K562 (cell line): Measurements from ENCODE around the gene HAUS5. TPM values are rescaled to one million over a fixed set of nuclear protein-coding genes. Genes with fewer than 3 reads are reported as not detected.

Experiments
- ATAC-seq: fragments of 200-7000 bp; cut with Tn5 transposase; 3 replicates; pipeline ENCODE4 v1.9.1; 2020; ENCODE audit warnings: moderate library complexity
- BruUV-seq: library from RNA; stranded (reverse); fragments of 400-500 nt; replicated peaks from 2 replicates; lab custom pipeline; 2021; lab: Mats Ljungman, UMichigan
- CTCF ChIA-PET: fragments of 300-600 bp; formaldehyde crosslinking; extraction: SDS; loops from one replicate; lab custom pipeline; 2021; ENCODE audit warnings: low intra/inter-chr PET ratio; lab: Yijun Ruan, JAX
- POLR2A ChIA-PET: fragments of 300-600, 350-650 bp; sonication (Branson Sonifier 250); formaldehyde crosslinking; extraction: SDS; loops from one replicate; lab custom pipeline; 2021; ENCODE audit warnings: antibody characterized with exemption, inconsistent platforms; lab: Yijun Ruan, JAX
- DNase-seq, 4 experiments: peaks; one replicate each; pipeline versions ENCODE4 v3.0.0 to v3.0.0-alpha.2; 2011 to 2018; ENCODE audit warnings: low spot score in 3 of 4, mixed read lengths in 3 of 4; ENCODE audit errors: extremely low read depth in 1 of 4
- FAIRE-seq: peaks from 2 replicates; lab custom pipeline; 2011; peaks lifted over from hg19 to GRCh38; lab: Jason Lieb, UNC
- H2AFZ ChIP-seq: 2 replicates; pipeline ENCODE4 v1.6.0; 2011; ENCODE audit warnings: low read depth, low read length, control low read depth, inconsistent platforms
- H3K27ac ChIP-seq: fragments of 200-600 bp; 3 replicates; pipeline ENCODE4 v1.8.0; 2011; ENCODE audit warnings: low read depth, mild to moderate bottlenecking, control low read depth, inconsistent platforms, low read length, moderate library complexity, mixed read lengths; ENCODE audit errors: extremely low read depth
- H3K27me3 ChIP-seq, 2 experiments: fragments of 300-600 bp in 1 of 2; 2 replicates in 1 of 2; 3 replicates in 1 of 2; pipeline versions ENCODE4 v1.6.0 to v1.8.0; 2011; ENCODE audit warnings: inconsistent platforms in 2 of 2, low read length in 2 of 2, mild to moderate bottlenecking in 1 of 2, mixed read lengths in 1 of 2, moderate library complexity in 1 of 2; ENCODE audit not compliant: control insufficient read depth in 2 of 2, insufficient read depth in 2 of 2
- H3K36me3 ChIP-seq: fragments of 300-600 bp; 3 replicates; pipeline ENCODE4 v1.8.0; 2011; ENCODE audit warnings: mild to moderate bottlenecking, low read length, inconsistent platforms; ENCODE audit not compliant: control insufficient read depth, insufficient read depth
- H3K4me1 ChIP-seq, 2 experiments: fragments of 200-600 bp in 1 of 2; replicated peaks in 1 of 2; 2 replicates in 1 of 2; 3 replicates in 1 of 2; pipeline versions ENCODE4 v1.5.1 to v1.8.0; 2011; ENCODE audit warnings: inconsistent platforms in 2 of 2, low read length in 2 of 2, mild to moderate bottlenecking in 1 of 2, mixed read lengths in 1 of 2, moderate library complexity in 1 of 2; ENCODE audit not compliant: control insufficient read depth in 2 of 2, insufficient read depth in 2 of 2
- H3K4me2 ChIP-seq: 2 replicates; pipeline ENCODE4 v1.6.1; 2011; ENCODE audit warnings: low read length, control low read depth, inconsistent platforms, mixed read lengths; ENCODE audit not compliant: insufficient read depth
- H3K4me3 ChIP-seq: fragments of 200-600 bp; sonication (generic), shearing (Covaris generic); 2 replicates; pipeline ENCODE4 v1.5.1; 2016; ENCODE audit warnings: control low read depth, inconsistent platforms
- H3K79me2 ChIP-seq: fragments of 200-600 bp; 3 replicates; pipeline ENCODE4 v1.8.0; 2011; ENCODE audit warnings: low read length, inconsistent platforms; ENCODE audit not compliant: control insufficient read depth, insufficient read depth
- H3K9ac ChIP-seq, 2 experiments: 2 replicates each; pipeline versions ENCODE4 v1.6.0 to v1.6.1; 2011; ENCODE audit warnings: low read depth in 2 of 2, low read length in 2 of 2, control low read depth in 1 of 2, inconsistent platforms in 1 of 2, mild to moderate bottlenecking in 1 of 2, mixed read lengths in 1 of 2; ENCODE audit not compliant: insufficient read depth in 1 of 2
- H3K9me1 ChIP-seq: one replicate; pipeline ENCODE4 v1.6.0; 2011; ENCODE audit warnings: inconsistent platforms, mild to moderate bottlenecking, low read length, moderate library complexity; ENCODE audit not compliant: control insufficient read depth, insufficient read depth
- H3K9me3 ChIP-seq: replicated peaks from 2 replicates; pipeline ENCODE4 v1.5.1; 2011; ENCODE audit warnings: low read depth, low read length, inconsistent platforms; ENCODE audit not compliant: control insufficient read depth, insufficient read depth
- H4K20me1 ChIP-seq: replicated peaks from 2 replicates; pipeline ENCODE4 v1.6.1; 2011; ENCODE audit warnings: low read length, inconsistent platforms, mixed read lengths; ENCODE audit not compliant: control insufficient read depth, insufficient read depth
- CTBP1 ChIP-seq: fragments of 450-650 bp; IDR thresholded peaks from 2 replicates; pipeline ENCODE4 v1.6.1; 2016; ENCODE audit warnings: borderline replicate concordance
- ETV1 ChIP-seq: fragments of 450-650 bp; conservative IDR thresholded peaks from 2 replicates; pipeline ENCODE4 v1.6.1; 2016; ENCODE audit warnings: missing genetic modification characterization, control low read depth, low read depth, missing compliant biosample characterization
- FIP1L1 ChIP-seq: fragments of 200-400 bp; formaldehyde crosslinking; IDR thresholded peaks from 2 replicates; pipeline ENCODE4 v1.6.1; 2018; ENCODE audit warnings: mild to moderate bottlenecking, low read depth, low read length; ENCODE audit not compliant: poor library complexity, severe bottlenecking
- GABPB2 ChIP-seq: fragments of 250-450 bp; sonication (Bioruptor Pico); conservative IDR thresholded peaks from 2 replicates; pipeline ENCODE4 v1.5.1; 2021; ENCODE audit warnings: mild to moderate bottlenecking
- HDAC3 ChIP-seq: fragments of 450-650 bp; IDR thresholded peaks from 2 replicates; pipeline ENCODE4 v1.6.1; 2018; ENCODE audit warnings: borderline replicate concordance, mild to moderate bottlenecking, moderate library complexity; ENCODE audit not compliant: partially characterized antibody
- NCOA6 ChIP-seq: fragments of 450-650 bp; IDR thresholded peaks from 2 replicates; pipeline ENCODE4 v1.6.1; 2017; ENCODE audit warnings: mild to moderate bottlenecking
- NFYB ChIP-seq: IDR thresholded peaks from 2 replicates; pipeline ENCODE4 v1.6.1; 2011; ENCODE audit warnings: mild to moderate bottlenecking, moderate library complexity; ENCODE audit not compliant: insufficient read length; ENCODE audit errors: extremely low read depth
- POLR3A ChIP-seq: IDR thresholded peaks from 2 replicates; pipeline ENCODE4 v1.6.1; 2011; ENCODE audit warnings: borderline replicate concordance, mild to moderate bottlenecking, moderate library complexity; ENCODE audit not compliant: insufficient read length, insufficient read depth; ENCODE audit errors: extremely low read depth
- RAD51 ChIP-seq: fragments of 450-650 bp; IDR thresholded peaks from 2 replicates; pipeline ENCODE4 v1.7.1; 2016; ENCODE audit warnings: low read depth, mild to moderate bottlenecking, borderline replicate concordance
- ZC3H4 ChIP-seq: sonication (generic); formaldehyde crosslinking; IDR thresholded peaks from 2 replicates; pipeline ENCODE4 v1.9.0; 2021; ENCODE audit warnings: missing genetic modification reagents, borderline replicate concordance
- ZSCAN29 ChIP-seq: fragments of 450-650 bp; IDR thresholded peaks from 2 replicates; pipeline ENCODE4 v1.6.1; 2017
- WGBS: fragments of 100-300 bp; shearing (Covaris generic); methylation state at CpG from one replicate; pipeline ENCODE4 v1.1.6; 2016; ENCODE audit warnings: low coverage, mixed read lengths; ENCODE audit not compliant: insufficient coverage; ENCODE audit errors: missing lambda C conversion rate; 5-methylcytosine and 5-hydroxymethylcytosine counted together
- in situ Hi-C: fragments of 300-500 bp; cut with MboI; formaldehyde crosslinking; loops from 4 replicates; pipeline ENCODE4 v1.15.0; 2018; ENCODE audit warnings: inconsistent platforms, mixed read lengths
- intact Hi-C: fragments of 100-400 bp; cut with micrococcal nuclease; formaldehyde crosslinking; loops from 2 replicates; pipeline ENCODE4 v1.14.2; 2022
- polyA plus RNA-seq, 8 experiments: library from polyadenylated mRNA; depleted of rRNA in 4 of 8; stranded (reverse) in 5 of 8; unstranded in 3 of 8; fragments of >200 nt; fragmentation: Nextera tagmentation in 2 of 8; fragmentation: Illumina TruSeq in 1 of 8; extraction: Ambion mirVana in 2 of 8; extraction: Trizol in 1 of 8; gene quantifications; 2 replicates each; pipeline versions ENCODE4 v1.2.1 to v1.2.3, GENCODE V29; 2011 to 2014; ENCODE audit warnings: inconsistent platforms in 1 of 8, missing spikeins in 1 of 8
- total RNA-seq, 7 experiments: library from RNA; depleted of rRNA in 6 of 7; stranded (reverse); fragments of >200 nt in 6 of 7; fragmentation: Illumina TruSeq in 2 of 7; extraction: Trizol in 2 of 7; gene quantifications; 2 replicates each; pipeline versions ENCODE4 v1.2.1 to v1.2.3, GENCODE V29; 2011 to 2021; ENCODE audit warnings: low replicate concordance in 1 of 7
- TF ChIP-seq, protein P1 (sequence below): fragments of 450-650 bp; IDR thresholded peaks from one replicate; pipeline ENCODE4 v1.6.1; 2018; ENCODE audit warnings: mild to moderate bottlenecking, moderate library complexity; ENCODE audit not compliant: partially characterized antibody
- TF ChIP-seq, protein P2 (sequence below), 2 experiments: IDR thresholded peaks; 2 replicates each; pipeline ENCODE4 v1.6.1; 2012; ENCODE audit warnings: improper control_type of control experiment in 2 of 2, low read depth in 2 of 2, low read length in 2 of 2, borderline replicate concordance in 1 of 2

The HAUS5 gene
- total and polyA plus RNA-seq, 9 of the 15 experiments (the other 6 are each of a cell fraction or from before 2014, with no cell fraction given), result 3.5 to 41.3 (median 14.2) TPM

DNA sequence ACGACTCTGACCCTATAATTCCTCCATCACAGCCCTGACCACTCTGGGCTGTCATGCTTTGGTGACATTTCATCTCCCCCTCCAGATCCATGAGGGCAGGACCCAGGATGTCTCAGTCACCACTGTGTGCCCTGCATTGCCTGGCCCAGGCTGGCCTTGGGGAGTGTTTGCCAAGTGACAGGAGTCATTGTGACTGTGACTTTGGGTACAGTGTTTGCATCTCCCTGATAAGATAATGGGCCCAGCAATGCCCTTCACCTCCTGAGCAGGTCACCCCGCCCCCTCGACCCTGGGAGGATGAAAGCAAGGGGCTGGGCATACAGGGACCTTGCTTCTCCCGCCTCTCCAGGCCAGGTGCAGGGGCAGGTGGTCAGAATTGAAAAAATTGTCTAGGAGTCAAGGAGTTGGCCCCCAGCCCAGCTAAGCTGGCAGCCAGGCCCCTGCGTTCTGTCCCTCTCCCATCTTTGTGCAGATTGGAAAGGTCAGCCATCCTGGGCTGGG is 43.2 kb upstream of the HAUS5 start:
- H4K20me1 ChIP-seq, result no peaks in the 10 kb centered on the region
- no TSS peak for BruUV-seq
- 0 out of 4 replicates have a peak overlapping the region, but pooled peaks of 1 of the 2 experiments have one; percentile 52 for H3K9ac ChIP-seq
- H3K36me3 ChIP-seq, result no peaks in the 10 kb centered on the region
- H3K4me3 ChIP-seq, result no peak overlapping the region
- FAIRE-seq (no peak), ATAC-seq (no peak), DNase-seq (no peak)
- H3K9me1 ChIP-seq, result no peaks in the 10 kb centered on the region
- intact Hi-C loops, result no loop called here
- no peak overlapping the region for H3K27ac ChIP-seq
- no peaks in the 10 kb centered on the region for H3K9me3 ChIP-seq
- no peaks in the 10 kb centered on the region for H3K4me1 ChIP-seq
- H3K4me2 ChIP-seq, result no peak overlapping the region
- WGBS, result 3% methylated on average over 4 of the region's 5 CpGs
- CTCF ChIA-PET, result no interaction called here
- POLR2A ChIA-PET, result no interaction called here
- in situ Hi-C loops, result no loop called here
- H2AFZ ChIP-seq, result no peak overlapping the region
- H3K79me2 ChIP-seq, result no peaks in the 10 kb centered on the region
- TF ChIP-seq ZSCAN29, result no peak
- no peak for TF ChIP-seq CTBP1
- TF ChIP-seq GABPB2 (CRISPR knock-in tag), result no peak
- TF ChIP-seq RAD51, result no peak
- TF ChIP-seq NCOA6, result no peak
- TF ChIP-seq, protein P1, sequence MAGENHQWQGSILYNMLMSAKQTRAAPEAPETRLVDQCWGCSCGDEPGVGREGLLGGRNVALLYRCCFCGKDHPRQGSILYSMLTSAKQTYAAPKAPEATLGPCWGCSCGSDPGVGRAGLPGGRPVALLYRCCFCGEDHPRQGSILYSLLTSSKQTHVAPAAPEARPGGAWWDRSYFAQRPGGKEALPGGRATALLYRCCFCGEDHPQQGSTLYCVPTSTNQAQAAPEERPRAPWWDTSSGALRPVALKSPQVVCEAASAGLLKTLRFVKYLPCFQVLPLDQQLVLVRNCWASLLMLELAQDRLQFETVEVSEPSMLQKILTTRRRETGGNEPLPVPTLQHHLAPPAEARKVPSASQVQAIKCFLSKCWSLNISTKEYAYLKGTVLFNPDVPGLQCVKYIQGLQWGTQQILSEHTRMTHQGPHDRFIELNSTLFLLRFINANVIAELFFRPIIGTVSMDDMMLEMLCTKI, result no peak
- no peak for TF ChIP-seq NFYB
- TF ChIP-seq POLR3A, result no peak
- no peak for TF ChIP-seq ETV1 (tag)
- TF ChIP-seq, protein P2, sequence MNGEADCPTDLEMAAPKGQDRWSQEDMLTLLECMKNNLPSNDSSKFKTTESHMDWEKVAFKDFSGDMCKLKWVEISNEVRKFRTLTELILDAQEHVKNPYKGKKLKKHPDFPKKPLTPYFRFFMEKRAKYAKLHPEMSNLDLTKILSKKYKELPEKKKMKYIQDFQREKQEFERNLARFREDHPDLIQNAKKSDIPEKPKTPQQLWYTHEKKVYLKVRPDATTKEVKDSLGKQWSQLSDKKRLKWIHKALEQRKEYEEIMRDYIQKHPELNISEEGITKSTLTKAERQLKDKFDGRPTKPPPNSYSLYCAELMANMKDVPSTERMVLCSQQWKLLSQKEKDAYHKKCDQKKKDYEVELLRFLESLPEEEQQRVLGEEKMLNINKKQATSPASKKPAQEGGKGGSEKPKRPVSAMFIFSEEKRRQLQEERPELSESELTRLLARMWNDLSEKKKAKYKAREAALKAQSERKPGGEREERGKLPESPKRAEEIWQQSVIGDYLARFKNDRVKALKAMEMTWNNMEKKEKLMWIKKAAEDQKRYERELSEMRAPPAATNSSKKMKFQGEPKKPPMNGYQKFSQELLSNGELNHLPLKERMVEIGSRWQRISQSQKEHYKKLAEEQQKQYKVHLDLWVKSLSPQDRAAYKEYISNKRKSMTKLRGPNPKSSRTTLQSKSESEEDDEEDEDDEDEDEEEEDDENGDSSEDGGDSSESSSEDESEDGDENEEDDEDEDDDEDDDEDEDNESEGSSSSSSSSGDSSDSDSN (IDR thresholded peaks at IDR 0.05; ENCODE audit: borderline replicate concordance in 1 of 2, low read depth in 2 of 2, low read length in 2 of 2), result no peak
- TF ChIP-seq FIP1L1, result no peak
- no peak for TF ChIP-seq HDAC3
- no peak for TF ChIP-seq ZC3H4
- peaks cover 0 to 38% of the 10 kb centered on the region in 2 experiments; a peak in 2 of 5 replicates for H3K27me3 ChIP-seq
